ENCODE data around the gene TSEN15.

Gene TSEN15

DNA sequence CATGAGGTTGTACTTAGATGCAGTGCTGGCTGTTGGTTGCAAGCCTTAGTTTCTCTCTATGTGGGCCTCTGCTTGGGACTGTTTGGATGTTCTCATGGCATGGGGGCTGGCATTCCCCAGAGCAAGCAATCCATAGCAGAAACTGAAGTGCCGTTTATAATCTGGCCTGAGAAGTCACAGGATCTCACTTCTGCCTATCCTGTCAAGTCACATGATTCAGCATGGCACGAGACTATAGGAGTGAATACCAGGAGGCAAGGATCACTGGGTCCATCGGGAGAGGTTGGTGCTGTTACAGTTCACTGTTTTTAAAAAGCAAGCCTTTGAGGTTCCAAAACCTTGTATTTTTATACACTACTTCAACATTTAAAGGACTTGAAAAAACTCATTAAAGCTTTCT is 30.7 kb upstream of the TSEN15 start:
- H3K4me3 ChIP-seq (ENCODE audit: low read depth, low read length): no peak overlapping the region
- in situ Hi-C loops (cut with HindIII; ENCODE audit: low sequenced_read_pairs): no loop called here
- no peak for DNase-seq (ENCODE audit: low read depth, low spot score)
- TF ChIP-seq, protein P1, sequence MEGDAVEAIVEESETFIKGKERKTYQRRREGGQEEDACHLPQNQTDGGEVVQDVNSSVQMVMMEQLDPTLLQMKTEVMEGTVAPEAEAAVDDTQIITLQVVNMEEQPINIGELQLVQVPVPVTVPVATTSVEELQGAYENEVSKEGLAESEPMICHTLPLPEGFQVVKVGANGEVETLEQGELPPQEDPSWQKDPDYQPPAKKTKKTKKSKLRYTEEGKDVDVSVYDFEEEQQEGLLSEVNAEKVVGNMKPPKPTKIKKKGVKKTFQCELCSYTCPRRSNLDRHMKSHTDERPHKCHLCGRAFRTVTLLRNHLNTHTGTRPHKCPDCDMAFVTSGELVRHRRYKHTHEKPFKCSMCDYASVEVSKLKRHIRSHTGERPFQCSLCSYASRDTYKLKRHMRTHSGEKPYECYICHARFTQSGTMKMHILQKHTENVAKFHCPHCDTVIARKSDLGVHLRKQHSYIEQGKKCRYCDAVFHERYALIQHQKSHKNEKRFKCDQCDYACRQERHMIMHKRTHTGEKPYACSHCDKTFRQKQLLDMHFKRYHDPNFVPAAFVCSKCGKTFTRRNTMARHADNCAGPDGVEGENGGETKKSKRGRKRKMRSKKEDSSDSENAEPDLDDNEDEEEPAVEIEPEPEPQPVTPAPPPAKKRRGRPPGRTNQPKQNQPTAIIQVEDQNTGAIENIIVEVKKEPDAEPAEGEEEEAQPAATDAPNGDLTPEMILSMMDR (IDR thresholded peaks at IDR 0.05; ENCODE audit: low read depth, low read length): no peak

- in situ Hi-C loops (cut with HindIII; ENCODE audit: low sequenced_read_pairs): no loop called here
- no peak overlapping the region for H3K4me3 ChIP-seq (ENCODE audit: low read depth, low read length)
- TF ChIP-seq, protein P1 (IDR thresholded peaks at IDR 0.05; ENCODE audit: low read depth, low read length): no peak
- DNase-seq (ENCODE audit: low read depth, low spot score): no peak
Observed at GRCh38 chr1:184021728-184022127, 29.8 kb upstream of the TSEN15 start.

DNA sequence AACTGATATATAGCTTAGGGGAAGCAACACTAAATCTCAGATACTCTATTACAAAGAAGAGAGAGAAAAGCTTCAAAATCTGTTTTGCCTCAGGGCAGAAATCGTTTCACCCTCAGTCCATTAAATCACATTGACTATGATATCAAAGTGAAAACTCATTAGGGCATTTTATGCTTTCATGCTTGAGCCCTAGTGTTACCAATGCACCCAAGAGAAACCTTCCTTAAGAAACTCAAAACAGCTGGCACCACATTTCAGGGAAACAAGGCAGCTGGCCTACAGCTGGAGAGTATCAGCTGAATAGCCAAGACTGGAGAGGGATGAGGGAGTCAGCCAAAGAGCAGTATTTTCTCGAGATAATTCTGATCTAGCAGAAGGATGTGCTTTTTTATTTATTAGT is 28.9 kb upstream of the TSEN15 start:
- DNase-seq (ENCODE audit: low read depth, low spot score): no peak
- in situ Hi-C loops (cut with HindIII; ENCODE audit: low sequenced_read_pairs): no loop called here

GRCh38 chr1:184023171-184023570 is 28.4 kb upstream of the TSEN15 start:
- no peak for DNase-seq (ENCODE audit: low read depth, low spot score)
- in situ Hi-C loops (cut with HindIII; ENCODE audit: low sequenced_read_pairs): no loop called here
- no peak overlapping the region for H3K4me3 ChIP-seq (ENCODE audit: low read depth, low read length)
- TF ChIP-seq, protein P1 (IDR thresholded peaks at IDR 0.05; ENCODE audit: low read depth, low read length): no peak

More for the DNA sequence above, 28.9 kb upstream of the TSEN15 start:
- TF ChIP-seq, protein P1 (IDR thresholded peaks at IDR 0.05; ENCODE audit: low read depth, low read length): no peak
- no peak overlapping the region for H3K4me3 ChIP-seq (ENCODE audit: low read depth, low read length)

GRCh38 chr1:184025242-184025675 is 26.3 kb upstream of the TSEN15 start:
- DNase-seq (ENCODE audit: low read depth, low spot score): peak; percentile 94
- no peak overlapping the region for H3K4me3 ChIP-seq (ENCODE audit: low read depth, low read length)
- TF ChIP-seq, protein P1 (IDR thresholded peaks at IDR 0.05; ENCODE audit: low read depth, low read length): no peak
- in situ Hi-C loops (cut with HindIII; ENCODE audit: low sequenced_read_pairs): no loop called here

DNA sequence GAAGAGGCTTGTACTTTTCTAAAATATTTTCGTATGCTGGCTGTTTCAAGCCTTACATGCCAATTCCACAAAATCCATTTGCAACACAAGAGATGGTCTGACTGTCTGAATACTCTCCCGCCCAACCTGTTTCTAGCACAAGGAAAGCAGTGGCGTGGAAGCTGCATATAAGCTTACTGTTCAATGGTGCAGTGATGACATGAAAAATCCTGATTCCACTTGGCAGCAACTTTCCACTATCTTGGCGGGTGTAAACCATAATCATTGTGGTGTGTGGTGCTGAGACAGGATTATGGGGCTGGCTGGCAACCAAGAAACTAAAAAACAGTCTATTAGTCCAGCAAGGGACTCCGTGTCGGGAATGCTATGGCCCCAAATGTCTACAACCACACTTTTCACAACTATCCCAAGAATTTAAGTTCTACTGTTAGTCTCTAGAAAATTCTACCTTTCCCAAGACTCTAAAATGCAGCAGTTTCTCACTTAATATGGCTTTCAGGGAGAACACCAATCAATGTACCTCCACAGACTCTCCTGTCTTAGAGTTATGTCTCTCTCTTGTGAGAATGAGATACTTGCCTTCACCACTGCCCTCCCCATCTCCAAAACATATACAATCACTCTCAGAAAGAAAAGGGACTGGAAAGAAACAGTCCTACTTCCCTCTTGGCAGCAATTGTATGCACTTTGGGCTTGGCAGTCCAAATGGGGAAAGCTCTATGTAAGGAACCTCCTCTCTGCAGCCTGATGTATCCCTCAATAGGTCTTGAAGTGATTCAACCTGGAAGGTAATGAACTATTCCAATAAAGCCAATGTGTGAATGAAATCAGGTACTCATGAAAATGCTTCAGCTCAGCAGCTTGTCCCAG is 23.5 kb upstream of the TSEN15 start:
- TF ChIP-seq, protein P1 (IDR thresholded peaks at IDR 0.05; ENCODE audit: low read depth, low read length): no peak
- no peak overlapping the region for H3K4me3 ChIP-seq (ENCODE audit: low read depth, low read length)
- in situ Hi-C loops (cut with HindIII; ENCODE audit: low sequenced_read_pairs): no loop called here
- no peak for DNase-seq (ENCODE audit: low read depth, low spot score)

Measured in astrocyte of the spinal cord (primary cell).